HG02870 (cell line): ENCODE data around the gene BPIFB2.

Source experiments
- ATAC-seq: cut with Tn5 transposase; IDR thresholded peaks from one replicate; pipeline ENCODE4 v1.9.1; 2021; ENCODE audit warnings: mild to moderate bottlenecking, moderate library complexity; ENCODE audit not compliant: unreplicated experiment

BPIFB2 gene

GRCh38 chr20:33065785-33066184, 58.3 kb downstream of the BPIFB2 start:
- ATAC-seq, result no peak

GRCh38 chr20:33067806-33068205, 60.3 kb downstream of the BPIFB2 start:
- ATAC-seq, result no peak

- no peak for ATAC-seq
Observed at GRCh38 chr20:33068251-33068939, 60.9 kb downstream of the BPIFB2 start.

GRCh38 chr20:33069673-33070072, 62.2 kb downstream of the BPIFB2 start:
- no peak for ATAC-seq

- ATAC-seq, result no peak
Observed at GRCh38 chr20:33070111-33071053, 62.9 kb downstream of the BPIFB2 start.

- no peak for ATAC-seq
Observed at GRCh38 chr20:33071198-33071597, 63.7 kb downstream of the BPIFB2 start.

- no peak for ATAC-seq
Observed at GRCh38 chr20:33072362-33072761, 64.9 kb downstream of the BPIFB2 start.

GRCh38 chr20:33072813-33073212, 65.3 kb downstream of the BPIFB2 start:
- no peak for ATAC-seq
